Ureter (tissue), 1 donor: Measurements from ENCODE around the gene PIANP. TPM values are rescaled to one million over a fixed set of nuclear protein-coding genes. Genes with fewer than 3 reads are reported as not detected.
"Not testable (repeated sequence)": the region's sequence is repeated elsewhere in the genome, so short reads cannot be mapped to it uniquely, and the experiment has no call there.

Experiments used
- DNase-seq: peaks from one replicate; pipeline ENCODE4 v3.0.0-alpha.2; 2020; ENCODE audit warnings: low spot score
- total RNA-seq: library from RNA; stranded (reverse); gene quantifications from one replicate; pipeline ENCODE4 v1.2.4, GENCODE V29; 2023
- donor health status: DM: yes; HTN: yes; CAD: no.

Gene PIANP, protein sequence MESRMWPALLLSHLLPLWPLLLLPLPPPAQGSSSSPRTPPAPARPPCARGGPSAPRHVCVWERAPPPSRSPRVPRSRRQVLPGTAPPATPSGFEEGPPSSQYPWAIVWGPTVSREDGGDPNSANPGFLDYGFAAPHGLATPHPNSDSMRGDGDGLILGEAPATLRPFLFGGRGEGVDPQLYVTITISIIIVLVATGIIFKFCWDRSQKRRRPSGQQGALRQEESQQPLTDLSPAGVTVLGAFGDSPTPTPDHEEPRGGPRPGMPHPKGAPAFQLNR
- 2.6 TPM for total RNA-seq

DNA sequence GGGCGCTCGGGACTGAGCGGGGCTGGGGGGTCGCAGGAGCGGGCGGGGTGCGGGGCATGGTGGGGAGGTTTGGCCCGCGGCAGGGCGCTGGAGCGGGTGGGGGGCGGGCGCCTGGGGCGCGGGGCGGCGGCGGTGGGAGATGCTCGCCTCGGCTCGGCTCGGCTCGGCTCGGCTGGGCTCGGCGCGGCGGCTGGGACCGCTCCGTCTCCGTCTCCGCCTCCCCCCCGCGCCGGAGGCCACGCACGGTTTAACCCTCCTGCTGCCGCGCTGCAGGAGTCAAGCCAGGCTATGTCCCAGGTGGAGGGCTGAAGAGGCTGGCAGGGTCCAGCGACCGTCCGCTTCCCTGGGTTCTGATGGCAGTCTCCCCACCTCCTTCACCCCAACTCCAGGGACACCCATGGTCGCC is at the start of gene PIANP:
TSS of gene PIANP (minus strand) at position 170 of the 406 bp plus-strand sequence. CDS start 2,754 bp downstream, outside the sequence.
- DNase-seq: no peak

DNA sequence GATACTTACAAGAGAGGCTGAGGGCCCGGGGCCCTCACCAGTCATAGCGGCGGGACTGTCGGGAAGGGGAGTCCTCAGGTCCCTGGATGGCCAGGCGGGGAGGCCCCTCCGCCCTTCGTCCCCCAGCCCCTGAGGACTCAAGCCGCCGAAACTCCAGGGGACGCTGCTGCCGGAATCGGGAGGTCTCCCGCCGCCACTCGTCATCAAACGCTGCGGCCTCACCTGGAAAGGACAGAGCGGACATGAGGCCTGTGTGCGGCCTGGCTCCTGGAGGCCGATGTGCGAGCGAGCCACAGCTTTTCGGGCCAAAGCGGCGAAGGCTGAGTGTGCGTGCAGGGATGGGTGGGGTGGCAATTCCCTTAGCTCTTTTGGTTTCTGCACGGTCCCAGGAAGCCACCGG is 48.1 kb upstream of the PIANP start:
- no peak for DNase-seq

DNA sequence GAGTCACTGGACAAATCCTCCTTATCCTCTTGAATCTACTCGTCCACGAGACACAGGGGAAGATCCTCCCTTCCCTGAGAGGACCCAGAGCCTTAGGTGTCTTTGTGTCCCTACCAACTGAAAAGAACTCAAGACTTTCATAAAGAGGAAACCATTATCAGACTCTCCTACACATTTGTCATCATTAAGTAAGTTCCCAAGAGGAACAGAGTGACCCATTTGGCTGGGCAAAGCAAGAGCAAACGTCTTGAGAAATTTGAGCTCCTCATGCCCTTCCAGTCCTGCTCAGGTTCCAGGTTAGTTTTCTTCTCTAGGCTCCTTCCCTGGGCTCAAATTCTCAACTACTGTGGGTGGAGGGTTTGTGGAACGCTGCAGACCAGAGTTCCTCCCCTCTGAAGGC is 46.6 kb upstream of the PIANP start:
- DNase-seq: no peak

DNA sequence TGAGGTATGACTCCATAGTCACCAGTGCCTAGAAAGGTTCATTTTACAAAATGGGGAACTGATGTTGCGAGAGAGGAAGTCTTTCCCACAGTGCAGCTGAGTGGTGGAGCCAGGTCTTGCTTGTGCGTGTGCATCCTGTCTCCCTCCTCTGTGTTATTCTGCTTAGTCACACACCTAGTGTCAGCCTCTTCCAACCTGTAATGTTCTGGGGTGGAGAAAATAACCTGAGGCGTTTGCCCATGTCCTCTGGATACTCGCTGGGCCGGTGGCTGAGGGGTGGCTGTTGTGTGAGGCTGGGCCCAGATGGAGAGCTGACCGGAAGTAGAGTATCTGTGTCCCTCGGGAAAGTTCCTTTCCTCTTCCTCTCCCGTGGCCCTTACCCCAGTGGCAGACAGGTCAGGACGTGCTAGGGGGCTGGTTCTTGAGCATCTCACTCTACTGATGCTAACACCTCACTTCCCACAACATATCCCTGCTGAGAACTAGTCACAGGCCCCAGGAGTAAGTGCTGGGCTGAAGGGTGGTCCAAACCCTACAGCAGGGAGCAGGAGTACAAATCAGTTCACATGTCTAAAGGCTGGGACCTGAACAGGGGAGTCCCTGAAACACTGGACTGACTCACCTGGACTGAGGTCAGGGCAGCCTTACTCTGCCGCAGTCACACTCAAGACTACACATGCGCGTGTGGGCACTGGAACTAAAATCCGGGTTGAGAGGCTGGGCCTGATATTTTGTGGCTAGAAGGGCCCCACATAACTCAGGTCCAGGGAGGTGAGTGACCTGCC is 45.3 kb upstream of the PIANP start:
- DNase-seq: no peak

DNA sequence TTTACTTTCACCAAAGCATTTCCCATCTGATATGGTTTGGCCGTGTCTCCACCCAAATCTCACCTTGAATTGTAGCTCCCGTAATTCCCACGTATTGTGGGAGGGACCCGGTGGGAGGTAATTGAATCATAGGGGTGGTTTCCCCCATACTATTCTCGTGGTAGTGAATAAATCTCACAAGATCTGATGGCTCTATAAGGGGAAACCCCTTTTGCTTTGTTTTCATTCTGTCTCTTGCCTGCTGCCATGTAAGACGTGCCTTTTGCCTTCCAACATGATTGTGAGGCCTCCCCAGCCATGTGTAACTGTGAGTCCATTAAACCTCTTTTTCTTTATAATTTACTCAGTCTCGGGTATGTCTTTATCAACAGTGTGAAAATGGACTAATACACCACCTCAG is 42.7 kb upstream of the PIANP start:
- DNase-seq: not testable (repeated sequence)

DNA sequence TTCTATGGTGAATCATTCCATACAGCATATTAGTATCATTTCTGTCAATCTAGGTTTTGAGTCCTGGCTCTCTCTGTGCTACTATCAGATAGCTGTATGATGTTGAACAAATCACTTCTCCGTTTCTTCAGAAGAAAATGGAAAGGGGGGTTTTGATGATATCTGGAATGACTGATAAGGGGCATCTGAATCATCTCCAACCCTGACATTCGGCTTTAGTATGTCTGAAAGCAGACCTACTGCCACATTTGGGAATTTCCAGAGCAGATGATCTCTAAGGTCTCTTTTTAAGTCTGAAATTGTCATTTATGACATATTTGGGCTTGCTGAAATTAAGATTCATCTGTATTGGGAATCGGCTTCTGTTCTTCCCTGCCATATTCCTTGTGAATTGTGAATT is 42.2 kb upstream of the PIANP start:
- DNase-seq: no peak

DNA sequence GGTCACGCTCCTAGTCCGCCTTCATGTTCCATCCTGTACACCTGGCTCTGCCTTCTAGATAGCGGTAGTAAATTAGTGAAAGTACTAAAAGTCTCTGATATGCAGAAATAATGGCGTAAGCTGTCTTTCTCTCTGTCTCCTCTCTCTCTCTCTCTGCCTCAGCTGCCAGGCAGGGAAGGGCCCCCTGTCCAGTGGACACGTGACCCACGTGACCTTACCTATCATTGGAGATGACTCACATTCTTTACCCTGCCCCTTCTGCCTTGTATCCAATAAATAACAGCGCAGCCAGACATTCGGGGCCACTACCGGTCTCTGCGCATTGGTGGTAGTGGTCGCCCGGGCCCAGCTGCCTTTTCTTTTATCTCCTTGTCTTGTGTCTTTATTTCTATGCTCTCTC is 41.5 kb upstream of the PIANP start:
- DNase-seq: not testable (repeated sequence)

DNA sequence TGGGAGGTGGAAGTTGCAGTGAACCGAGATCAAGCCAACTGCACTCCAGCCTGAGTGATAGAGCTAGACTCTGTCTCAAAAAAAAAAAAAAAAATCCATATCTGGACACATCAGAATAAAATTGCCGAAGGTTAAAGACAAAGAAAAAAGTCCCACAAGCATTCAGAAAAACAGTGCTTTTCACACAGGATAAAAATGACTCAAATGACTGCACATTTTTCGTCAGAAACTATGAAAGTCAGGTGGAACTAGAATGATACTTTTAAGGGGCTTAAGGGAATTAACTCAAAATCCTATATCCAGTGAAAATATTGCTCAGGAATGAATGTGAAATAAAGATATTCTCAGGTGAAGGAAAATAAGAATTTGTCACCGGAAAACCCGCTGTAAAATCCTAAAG is 36.1 kb upstream of the PIANP start:
- no peak for DNase-seq

DNA sequence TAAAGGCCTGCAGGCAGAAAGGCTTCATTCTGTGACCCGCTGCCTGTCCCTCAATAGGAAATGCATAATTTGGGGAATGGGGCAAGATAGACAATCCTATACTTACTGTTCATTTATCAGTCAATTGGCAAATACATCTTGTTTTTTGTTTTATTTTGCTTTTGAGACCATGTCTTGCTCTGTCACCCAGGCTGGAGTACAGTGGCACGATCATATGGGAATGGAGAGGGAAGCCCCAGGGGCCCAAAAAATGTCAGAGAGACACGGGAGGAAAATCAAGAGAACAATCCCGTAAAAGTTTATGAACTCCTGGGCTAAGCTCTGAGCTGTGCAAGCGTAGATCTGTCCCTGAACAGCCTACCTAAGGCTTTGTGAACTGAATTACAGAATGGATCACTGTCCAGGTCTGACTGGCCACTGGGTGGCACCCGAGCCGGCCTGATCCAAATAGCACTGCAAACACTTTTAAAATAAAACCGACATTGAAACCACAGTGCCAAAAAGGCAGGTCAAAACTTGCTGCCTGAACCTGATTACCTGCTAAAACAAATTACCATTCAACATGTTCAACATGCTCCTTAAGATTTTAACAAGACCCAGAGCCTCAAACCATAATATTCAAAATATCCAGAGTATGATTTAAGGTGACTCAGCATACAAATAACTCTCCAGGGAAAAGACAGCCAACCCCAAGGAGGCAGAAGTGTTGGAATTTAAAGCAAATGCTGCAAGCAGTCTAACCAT is 35.0 kb upstream of the PIANP start:
- peak; percentile 80 for DNase-seq

DNA sequence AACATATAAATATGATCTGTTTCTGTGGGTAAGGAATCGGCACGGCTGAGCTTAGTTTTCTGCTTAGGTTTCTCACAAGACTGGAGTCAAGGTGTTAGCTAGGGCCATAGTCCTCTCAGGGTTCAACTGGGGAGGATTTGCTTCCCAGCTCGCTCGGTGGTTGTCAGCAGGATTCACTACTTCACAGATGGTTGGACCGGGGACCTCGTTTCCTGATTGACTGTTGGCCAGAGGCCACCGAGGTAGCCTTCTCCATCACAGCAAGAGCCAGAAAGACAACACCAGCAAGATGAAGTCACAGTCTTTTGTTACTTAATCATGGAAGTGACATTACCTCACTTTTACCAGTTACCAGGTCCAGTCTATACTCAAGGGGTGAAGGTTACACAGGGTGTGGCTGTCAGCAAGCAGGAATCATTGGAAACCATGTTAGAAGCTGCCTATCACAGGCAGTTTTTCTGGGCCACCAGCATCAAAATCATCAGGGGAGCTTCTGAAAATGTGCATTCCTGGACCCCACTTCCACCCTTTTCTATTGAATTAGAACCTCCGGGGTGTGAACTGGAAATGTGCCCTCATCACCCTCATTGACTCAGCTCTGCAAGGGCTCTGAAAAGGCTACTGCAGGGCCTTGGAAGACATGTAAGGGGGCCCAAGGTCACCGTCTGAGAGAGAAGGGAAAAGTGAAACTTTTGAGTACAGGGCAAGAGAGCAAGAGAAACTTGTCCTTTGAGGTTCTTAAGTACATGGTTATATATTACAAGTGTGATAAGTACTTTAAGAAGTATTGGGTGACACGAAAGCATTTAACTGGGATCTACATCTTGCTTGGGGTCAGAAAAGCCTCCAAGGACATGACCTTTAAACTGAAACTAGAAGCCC is 34.1 kb upstream of the PIANP start:
- DNase-seq: no peak

DNA sequence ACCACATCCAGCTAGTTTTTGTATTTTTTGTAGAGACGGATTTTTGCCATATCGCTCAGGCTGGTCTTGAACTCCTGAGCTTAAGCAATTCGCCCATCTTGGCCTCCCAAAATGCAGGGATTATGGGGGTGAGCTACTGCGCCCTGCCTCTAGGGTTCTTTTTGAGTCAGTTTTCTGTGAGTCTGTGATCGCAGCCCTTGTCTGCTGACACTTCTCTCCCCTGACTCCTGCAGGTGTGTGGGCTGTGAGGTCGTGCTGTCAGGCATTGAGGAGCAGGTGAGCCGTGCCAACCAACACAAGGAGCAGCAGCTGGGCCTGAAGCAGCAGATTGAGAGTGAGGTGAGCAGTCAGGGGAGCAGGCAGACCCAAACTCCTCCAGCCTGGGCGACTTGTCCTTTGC is 29.6 kb upstream of the PIANP start:
- no peak for DNase-seq

DNA sequence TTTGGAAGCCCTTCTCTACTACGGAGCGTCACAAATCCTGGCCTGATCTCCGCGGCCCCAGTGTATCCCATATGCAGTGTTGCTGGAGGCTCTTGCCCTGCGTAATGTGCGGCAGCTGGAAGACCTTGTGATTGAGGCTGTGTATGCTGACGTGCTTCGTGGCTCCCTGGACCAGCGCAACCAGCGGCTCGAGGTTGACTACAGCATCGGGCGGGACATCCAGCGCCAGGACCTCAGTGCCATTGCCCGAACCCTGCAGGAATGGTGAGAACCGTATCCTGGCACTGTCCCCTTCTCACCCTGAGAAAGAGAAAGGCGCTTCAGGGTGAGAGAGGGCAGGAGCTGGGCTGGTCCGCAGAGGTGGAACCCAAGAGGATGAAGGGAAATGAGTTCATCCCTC is 28.6 kb upstream of the PIANP start:
- DNase-seq: no peak

DNA sequence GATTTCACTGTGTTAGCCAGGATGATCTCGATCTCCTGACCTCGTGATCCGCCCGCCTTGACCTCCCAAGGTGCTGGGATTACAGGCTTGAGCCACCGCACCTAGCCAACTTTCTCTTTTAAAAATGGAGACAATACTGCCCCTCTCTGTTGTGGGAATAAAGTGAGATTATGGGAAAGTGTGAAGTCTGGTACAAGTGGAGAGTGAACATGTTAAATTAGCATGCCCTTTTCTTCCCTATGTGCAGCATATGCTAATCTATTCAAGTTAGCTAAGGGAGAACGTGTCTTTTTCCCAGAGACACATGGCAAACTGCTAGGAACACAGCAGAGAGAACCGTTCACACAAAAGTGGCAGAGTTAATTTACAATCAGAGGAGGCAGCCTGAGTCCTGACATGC is 24.7 kb upstream of the PIANP start:
- DNase-seq: no peak

DNA sequence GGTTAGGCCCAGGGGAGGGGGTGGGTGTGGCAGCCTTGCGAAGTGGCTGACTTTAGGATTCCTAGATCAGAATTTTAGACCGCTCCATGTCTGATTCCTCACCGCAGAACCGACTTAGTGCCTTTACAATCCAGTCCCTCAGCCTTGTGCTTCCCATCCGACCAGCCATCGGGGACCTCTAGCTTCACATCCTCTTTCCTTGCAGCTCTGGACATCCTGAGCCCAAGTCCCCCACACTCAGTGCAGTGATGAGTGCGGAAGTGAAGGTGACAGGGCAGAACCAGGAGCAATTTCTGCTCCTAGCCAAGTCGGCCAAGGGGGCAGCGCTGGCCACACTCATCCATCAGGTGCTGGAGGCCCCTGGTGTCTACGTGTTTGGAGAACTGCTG is 23.8 kb upstream of the PIANP start:
- DNase-seq: no peak

DNA sequence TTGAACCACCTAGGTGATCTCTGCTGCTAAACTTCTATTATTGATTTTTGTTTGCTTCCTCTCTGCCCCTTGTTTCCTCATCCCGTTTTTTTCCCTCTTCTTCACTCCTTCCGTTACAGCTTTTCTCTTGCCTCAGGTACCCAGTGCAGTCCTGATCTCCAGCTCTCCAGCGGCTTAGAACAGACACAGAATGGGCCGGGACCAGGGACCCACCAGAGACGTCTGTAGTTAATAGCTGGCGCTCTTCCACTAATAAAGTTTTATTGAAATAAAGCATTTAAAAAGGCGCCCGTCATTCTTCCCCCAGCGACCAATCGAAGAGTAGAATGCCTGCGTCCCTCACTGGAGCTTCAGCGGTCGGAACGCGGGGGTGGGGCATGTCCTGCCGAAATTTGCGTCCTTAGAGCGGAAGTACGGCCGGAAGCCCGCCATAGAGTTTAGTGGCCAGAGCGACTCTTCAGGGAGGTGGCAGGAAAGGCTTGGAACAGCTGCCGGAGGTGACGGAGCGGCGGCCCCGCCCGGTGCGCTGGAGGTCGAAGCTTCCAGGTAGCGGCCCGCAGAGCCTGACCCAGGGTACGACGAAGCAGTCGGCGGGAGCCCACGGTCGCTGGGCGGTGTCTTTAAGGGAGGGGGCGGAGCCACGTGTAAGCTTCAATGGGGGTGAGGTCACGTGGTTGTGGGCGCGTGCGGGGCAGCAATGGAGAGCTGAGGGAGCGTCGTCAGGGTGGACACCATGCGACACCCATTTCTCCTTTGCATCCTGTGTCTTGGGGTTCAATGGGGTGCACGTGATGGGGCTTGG is 23.2 kb upstream of the PIANP start, which contains the start of gene COPS7A:
TSS of gene COPS7A (plus strand) at position 440 of the 802 bp plus-strand sequence. CDS start 611 bp downstream, outside the sequence.
- DNase-seq: peak; percentile 97

DNA sequence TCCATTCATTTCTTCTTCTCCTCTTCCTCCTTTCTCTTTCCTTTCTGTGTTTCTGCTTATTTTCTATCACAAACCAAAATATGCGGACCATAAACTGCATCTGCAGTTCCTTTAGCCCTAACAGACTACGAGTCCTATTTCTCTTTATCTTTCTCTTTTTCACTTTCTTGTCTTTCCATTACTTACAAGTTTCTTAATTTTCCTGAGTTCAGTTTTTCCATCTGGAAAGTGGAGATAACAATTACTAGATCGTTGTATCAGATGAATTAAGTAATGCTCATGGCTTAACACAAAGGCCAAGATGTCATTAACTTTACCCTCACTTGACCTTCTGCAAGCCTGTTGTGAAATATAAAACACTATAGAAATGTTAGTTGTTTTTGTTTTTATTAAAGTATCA is 22.2 kb upstream of the PIANP start:
- DNase-seq: no peak

DNA sequence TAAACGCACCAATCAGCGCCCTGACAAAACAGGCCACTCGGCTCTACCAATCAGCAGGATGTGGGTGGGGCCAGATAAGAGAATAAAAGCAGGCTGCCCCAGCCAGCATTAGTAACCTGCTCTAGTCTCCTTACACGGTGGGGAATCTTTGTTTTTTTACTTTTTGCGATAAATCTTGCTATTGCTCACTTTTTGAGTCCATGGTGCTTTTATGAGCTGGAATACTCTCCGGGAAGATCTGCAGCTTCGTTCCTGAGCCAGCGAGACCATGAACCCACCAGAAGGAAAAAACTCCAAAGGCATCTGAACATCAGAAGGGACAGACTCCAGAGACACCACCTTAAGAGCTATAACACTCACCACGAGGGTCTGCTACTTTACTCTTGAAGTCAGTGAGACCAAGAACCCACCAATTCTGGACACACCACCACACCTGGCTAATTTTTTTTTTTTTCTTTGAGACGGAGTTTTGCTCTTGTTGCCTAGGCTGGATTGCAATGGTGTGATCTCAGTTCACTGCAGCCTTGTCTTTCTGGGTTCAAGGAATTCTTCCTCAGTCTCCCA is 16.3 kb upstream of the PIANP start:
- DNase-seq: no peak

DNA sequence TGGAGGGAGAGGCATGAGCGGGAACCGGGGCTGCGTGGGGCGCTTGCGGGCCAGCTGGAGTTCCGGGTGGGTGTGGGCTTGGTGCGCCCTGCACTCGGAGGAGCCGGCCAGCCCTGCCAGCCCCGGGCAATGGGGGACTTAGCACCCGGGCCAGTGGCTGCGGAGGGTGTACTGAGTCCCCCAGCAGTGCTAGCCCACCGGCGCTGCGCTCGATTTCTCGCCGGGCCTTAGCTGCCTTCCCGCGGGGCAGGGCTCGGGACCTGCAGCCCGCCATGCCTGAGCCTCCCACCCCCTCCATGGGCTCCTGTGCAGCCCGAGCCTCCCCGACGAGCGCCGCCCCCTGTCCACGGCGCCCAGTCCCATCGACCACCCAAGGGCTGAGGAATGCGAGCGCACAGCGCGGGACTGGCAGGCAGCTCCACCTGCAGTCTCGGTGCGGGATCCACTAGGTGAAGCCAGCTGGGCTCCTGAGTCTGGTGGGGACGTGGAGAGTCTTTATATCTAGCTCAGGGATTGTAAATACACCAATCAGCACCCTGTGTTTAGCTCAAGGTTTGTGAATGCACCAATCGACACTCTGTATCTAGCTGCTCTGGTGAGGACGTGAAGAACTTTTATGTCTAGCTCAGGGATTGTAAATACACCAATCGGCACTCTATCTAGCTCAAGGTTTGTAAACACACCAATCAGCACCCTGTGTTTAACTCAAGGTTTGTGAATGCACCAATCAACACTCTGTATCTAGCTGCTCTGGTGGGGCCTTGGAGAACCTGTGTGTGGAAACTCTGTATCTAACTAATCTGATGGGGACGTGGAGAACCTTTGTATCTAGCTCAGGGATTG is 15.6 kb upstream of the PIANP start:
- not testable (repeated sequence) for DNase-seq

DNA sequence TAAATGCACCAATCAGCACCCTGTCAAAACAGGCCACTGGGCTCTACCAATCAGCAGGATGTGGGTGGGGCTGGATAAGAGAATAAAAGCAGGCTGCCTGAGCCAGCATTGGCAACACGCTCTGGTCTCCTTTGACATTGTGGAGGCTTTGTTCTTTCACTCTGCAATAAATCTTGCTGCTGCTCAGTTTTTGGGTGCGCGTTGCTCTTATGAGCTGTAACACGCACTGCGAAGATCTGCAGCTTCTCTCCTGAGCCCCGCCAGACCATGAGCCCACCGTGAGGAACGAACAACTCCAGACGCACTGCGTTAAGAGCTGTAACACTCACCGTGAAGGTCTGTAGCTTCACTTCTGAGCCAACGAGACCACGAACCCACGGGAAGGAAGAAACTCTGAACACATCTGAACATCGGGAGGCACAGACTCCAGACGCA is 8.4 kb upstream of the PIANP start:
- DNase-seq: no peak
